HG02885 (cell line): ENCODE measurements around the gene HEXD.

Source experiments
- ATAC-seq: cut with Tn5 transposase; IDR thresholded peaks from one replicate; pipeline ENCODE4 v1.9.1; 2021; ENCODE audit warnings: mild to moderate bottlenecking; ENCODE audit not compliant: unreplicated experiment, poor library complexity

The HEXD gene

DNA sequence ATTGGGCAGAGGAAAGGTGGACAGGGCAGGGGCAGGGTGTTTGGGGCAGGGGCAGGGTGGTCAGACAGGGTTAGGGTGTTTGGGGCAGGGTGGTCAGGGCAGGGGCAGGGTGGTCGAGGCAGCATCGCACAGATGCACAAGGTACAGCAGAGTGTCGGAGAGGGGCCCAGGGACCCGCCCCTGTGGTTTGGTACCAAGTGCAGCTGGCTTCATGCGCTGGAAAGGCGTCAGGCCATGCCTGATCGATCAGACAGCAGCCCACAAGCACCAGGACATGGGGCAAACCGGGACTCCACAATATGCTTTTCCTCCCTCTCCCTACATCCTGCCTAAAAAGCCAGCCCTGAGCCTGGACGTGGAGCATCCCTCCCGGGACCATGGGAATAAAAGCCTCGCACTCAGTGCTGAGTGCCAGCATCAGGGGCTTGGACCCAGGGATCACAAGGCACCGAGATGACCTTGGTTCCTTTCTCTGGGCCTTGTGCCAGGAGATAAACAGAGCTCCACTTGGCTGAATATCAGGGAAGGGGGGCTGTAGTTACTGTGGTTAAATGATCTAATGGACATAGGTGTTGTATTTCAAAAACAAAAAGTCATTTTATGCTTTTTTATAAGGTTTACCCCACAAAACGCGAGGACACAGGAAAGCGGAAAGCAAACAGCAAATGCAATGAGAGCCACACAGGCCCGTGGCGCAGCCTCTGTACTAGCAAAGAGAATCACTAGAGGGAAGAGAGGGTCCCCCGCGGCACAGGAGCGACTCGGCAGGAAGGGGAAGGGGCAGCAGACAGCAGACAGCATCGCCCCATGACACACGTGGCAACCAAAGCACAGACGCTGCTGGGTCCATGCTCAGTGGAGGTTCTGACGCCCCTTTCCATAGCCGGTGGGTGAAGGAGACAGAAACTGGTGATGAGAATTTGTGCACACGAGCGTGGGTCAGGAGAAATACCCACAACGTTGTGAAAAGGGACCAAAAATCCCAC lies 5.3 kb upstream of the HEXD start:
- ATAC-seq = no peak

GRCh38 chr17:82414548-82415281 lies 3.4 kb upstream of the HEXD start:
- ATAC-seq = no peak

- no peak for ATAC-seq
These were observed 2.8 kb upstream of the HEXD start for GRCh38 chr17:82415336-82415735.

- ATAC-seq = no peak
These were observed 2.4 kb upstream of the HEXD start for GRCh38 chr17:82415786-82416185.

- ATAC-seq = no peak
These were observed 1.9 kb upstream of the HEXD start for GRCh38 chr17:82416264-82416663.

GRCh38 chr17:82416771-82417170 lies 1.4 kb upstream of the HEXD start:
- ATAC-seq = no peak

GRCh38 chr17:82419540-82419939 lies 1.4 kb downstream of the HEXD start:
- no peak for ATAC-seq

DNA sequence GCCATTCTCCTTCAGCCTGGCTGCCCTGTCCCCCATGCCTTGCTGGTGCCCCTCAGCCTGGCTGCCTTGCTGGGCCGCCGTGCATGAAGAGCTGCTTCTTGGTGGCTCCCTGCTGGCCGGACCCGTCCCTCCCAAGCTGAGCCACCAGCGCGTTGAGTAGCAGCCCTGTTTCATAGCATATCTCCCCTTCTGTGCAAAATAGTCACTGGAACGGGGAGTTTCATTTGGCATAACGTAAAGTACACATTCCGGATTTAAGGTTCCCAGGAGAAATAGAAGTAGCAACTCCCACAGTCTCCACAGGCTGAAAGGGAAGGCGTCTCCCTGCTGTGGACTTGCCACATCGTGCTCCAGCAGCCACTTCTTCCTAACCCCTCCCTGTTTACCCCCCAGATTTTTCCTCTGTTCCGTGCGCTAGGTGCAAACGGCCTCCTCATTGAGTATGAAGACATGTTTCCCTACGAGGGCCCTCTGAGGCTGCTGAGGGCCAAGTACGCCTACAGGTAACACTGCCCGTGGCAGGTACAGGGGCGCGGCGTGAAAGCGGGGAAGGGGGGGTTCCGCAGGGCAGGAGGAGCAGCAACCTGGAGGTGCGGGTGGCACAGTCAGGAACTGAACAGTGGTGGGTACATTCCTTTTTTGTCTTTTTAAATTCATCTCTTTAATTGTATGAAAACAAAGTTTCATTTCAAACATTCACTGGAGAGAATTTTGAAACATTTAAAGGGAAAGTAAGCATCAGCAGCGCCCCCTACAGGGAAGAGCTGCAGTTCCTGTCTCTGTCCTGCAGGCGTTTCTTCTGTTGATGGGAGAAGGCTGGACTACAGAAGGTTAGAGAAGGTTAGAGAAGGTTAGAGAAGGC lies 6.1 kb downstream of the HEXD start:
- no peak for ATAC-seq

- no peak for ATAC-seq
These were observed 6.7 kb downstream of the HEXD start for GRCh38 chr17:82424863-82425159.

GRCh38 chr17:82428546-82428945 lies 10.4 kb downstream of the HEXD start:
- no peak for ATAC-seq

DNA sequence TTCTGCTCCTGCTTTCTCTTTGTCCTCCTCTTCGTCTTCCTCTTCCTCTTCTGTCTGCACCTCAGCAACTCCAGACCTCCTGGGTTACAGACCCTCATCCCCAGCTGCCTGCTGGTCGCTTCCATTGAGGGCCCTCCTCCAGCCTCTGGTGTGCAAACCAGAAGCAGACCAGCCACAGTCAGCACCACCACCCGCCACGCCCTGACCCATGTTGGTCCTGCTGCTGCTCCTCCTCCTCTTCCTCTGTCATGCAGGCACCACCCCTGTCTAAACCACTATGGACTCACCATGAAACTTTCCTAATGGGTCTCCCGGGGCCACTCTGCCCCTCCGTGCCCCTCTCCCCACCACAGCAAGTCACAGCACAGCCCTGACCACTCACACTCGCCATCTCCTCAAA lies 11.7 kb downstream of the HEXD start:
- ATAC-seq = no peak

- no peak for ATAC-seq
These were observed 13.9 kb downstream of the HEXD start for GRCh38 chr17:82432017-82432416.

DNA sequence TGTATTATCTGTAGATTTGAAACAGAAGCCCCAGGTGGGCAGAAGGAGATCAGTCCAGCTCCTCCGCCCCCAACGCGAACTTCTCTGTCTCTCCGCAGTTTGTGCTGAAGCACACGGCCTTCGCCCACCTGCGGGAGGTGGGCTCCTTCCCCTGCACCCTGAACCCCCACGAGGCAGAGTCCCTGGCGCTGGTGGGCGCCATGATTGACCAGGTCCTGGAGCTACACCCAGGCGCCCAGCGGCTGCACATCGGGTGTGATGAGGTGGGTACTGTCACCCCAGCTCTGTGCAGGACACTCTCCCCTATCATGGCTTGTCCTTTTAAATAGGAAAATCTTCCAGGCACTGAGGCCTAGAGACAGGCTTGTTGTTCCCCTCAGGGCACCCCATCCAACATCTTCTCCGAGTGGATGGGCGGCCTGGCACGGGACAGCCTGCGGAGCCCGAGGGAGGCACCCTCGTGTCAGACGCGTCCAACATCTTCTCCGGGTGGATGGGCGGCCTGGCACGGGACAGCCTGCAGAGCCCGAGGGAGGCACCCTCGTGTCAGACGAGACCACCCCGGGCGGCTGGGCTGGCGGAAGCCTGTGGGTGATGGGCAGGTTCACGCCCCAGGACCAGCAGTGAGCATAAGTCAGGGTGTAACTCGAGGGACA lies 15.5 kb downstream of the HEXD start:
- ATAC-seq = no peak

GRCh38 chr17:82434216-82434565 lies 16.0 kb downstream of the HEXD start:
- no peak for ATAC-seq

- ATAC-seq = no peak
These were observed 17.0 kb downstream of the HEXD start for GRCh38 chr17:82435103-82435502.

GRCh38 chr17:82435601-82436583 lies 17.7 kb downstream of the HEXD start:
- no peak for ATAC-seq

GRCh38 chr17:82436601-82437324 lies 18.6 kb downstream of the HEXD start:
- no peak for ATAC-seq

GRCh38 chr17:82437325-82437668 lies 19.1 kb downstream of the HEXD start:
- no peak for ATAC-seq
